H1 (cell line): ENCODE measurements around the gene VTN. TPM values are rescaled to one million over a fixed set of nuclear protein-coding genes. Genes with fewer than 3 reads are reported as not detected.

Source experiments
- CTCF ChIA-PET: fragments of 300-600 bp; sonication (Branson Sonifier 250); formaldehyde crosslinking; loops from one replicate; lab custom pipeline; 2021; ENCODE audit not compliant: partially characterized antibody; lab: Charles Lee
- POLR2A ChIA-PET: fragments of 300-600 bp; sonication (Branson Sonifier 250); formaldehyde crosslinking; loops from one replicate; lab custom pipeline; 2021; ENCODE audit warnings: inconsistent platforms; ENCODE audit not compliant: partially characterized antibody; lab: Charles Lee
- DNase-seq, 2 experiments: peaks; one replicate each; pipeline versions ENCODE4 v3.0.0 to v3.0.0-alpha.2; 2010 to 2022; ENCODE audit warnings: low spot score in 2 of 2, low read depth in 1 of 2, mixed read lengths in 1 of 2
- FAIRE-seq: peaks from 2 replicates; lab custom pipeline; 2011; peaks lifted over from hg19 to GRCh38; lab: Jason Lieb, UNC
- H2AFZ ChIP-seq: 2 replicates; pipeline ENCODE4 v1.8.1; 2012; ENCODE audit warnings: low read length, inconsistent platforms
- H2AK5ac ChIP-seq: 2 replicates; pipeline ENCODE4 v1.6.1; 2013; ENCODE audit warnings: low read depth, low read length
- H2BK120ac ChIP-seq: replicated peaks from 2 replicates; pipeline ENCODE3; 2013; ENCODE audit warnings: low read depth, low read length, inconsistent platforms
- H2BK12ac ChIP-seq: 2 replicates; pipeline ENCODE4 v1.6.1; 2013; ENCODE audit warnings: low read depth, low read length
- H2BK15ac ChIP-seq: 2 replicates; pipeline ENCODE4 v1.6.1; 2013; ENCODE audit warnings: low read length
- H2BK20ac ChIP-seq: 2 replicates; pipeline ENCODE4 v1.6.1; 2013; ENCODE audit warnings: low read length
- H2BK5ac ChIP-seq: 2 replicates; pipeline ENCODE4 v1.6.1; 2013; ENCODE audit warnings: low read depth, low read length
- H3K14ac ChIP-seq: 2 replicates; pipeline ENCODE4 v1.6.1; 2013; ENCODE audit warnings: inconsistent platforms; ENCODE audit not compliant: insufficient read length
- H3K18ac ChIP-seq: 2 replicates; pipeline ENCODE4 v1.6.1; 2013; ENCODE audit warnings: low read length; ENCODE audit errors: extremely low read depth
- H3K23ac ChIP-seq: 2 replicates; pipeline ENCODE4 v1.6.1; 2013; ENCODE audit warnings: inconsistent platforms; ENCODE audit not compliant: insufficient read length
- H3K23me2 ChIP-seq: 2 replicates; pipeline ENCODE4 v1.6.1; 2013; ENCODE audit warnings: low read depth, low read length
- H3K27ac ChIP-seq: 2 replicates; pipeline ENCODE4 v1.6.1; 2011; ENCODE audit warnings: low read depth, low read length, inconsistent platforms
- H3K27me3 ChIP-seq, 4 experiments: replicated peaks in 1 of 4; 1 replicate in 1 of 4; 2 replicates in 3 of 4; pipeline versions ENCODE4 v1.6.1 to v1.8.1; 2011 to 2013; ENCODE audit warnings: low read length in 3 of 4, mild to moderate bottlenecking in 3 of 4, inconsistent platforms in 2 of 4, mixed read lengths in 2 of 4, moderate library complexity in 1 of 4; ENCODE audit not compliant: control insufficient read depth in 3 of 4, insufficient read depth in 3 of 4; ENCODE audit errors: extremely low read depth in 1 of 4
- H3K36me3 ChIP-seq, 4 experiments: 2 replicates each; pipeline versions ENCODE4 v1.6.1 to v1.8.1; 2011 to 2013; ENCODE audit warnings: mild to moderate bottlenecking in 4 of 4, low read length in 3 of 4, moderate library complexity in 2 of 4, control low read depth in 1 of 4, inconsistent platforms in 1 of 4; ENCODE audit not compliant: insufficient read depth in 4 of 4, control insufficient read depth in 2 of 4
- H3K4ac ChIP-seq: replicated peaks from 2 replicates; pipeline ENCODE3; 2013; ENCODE audit warnings: low read length, low read depth, mixed read lengths, inconsistent platforms; ENCODE audit not compliant: insufficient read length
- H3K4me1 ChIP-seq, 4 experiments: replicated peaks in 1 of 4; 1 replicate in 1 of 4; 2 replicates in 3 of 4; pipeline versions ENCODE4 v1.6.1 to v1.8.1; 2011 to 2013; ENCODE audit warnings: low read length in 3 of 4, inconsistent platforms in 2 of 4, mixed read lengths in 1 of 4; ENCODE audit not compliant: insufficient read depth in 4 of 4, control insufficient read depth in 3 of 4
- H3K4me2 ChIP-seq, 2 experiments: 2 replicates each; pipeline versions ENCODE4 v1.6.1 to v1.8.1; 2011 to 2013; ENCODE audit warnings: low read depth in 2 of 2, low read length in 2 of 2, control low read depth in 1 of 2, inconsistent platforms in 1 of 2, mild to moderate bottlenecking in 1 of 2; ENCODE audit not compliant: insufficient read depth in 1 of 2
- H3K4me3 ChIP-seq, 4 experiments: fragments of 200-600, 300-600 bp in 1 of 4; sonication (generic), shearing (Covaris generic), sonication (Bioruptor Twin) in 1 of 4; 2 replicates each; pipeline versions ENCODE4 v1.5.1 to v1.8.1; 2011 to 2016; ENCODE audit warnings: low read length in 4 of 4, low read depth in 3 of 4, control low read depth in 2 of 4, inconsistent platforms in 2 of 4, mild to moderate bottlenecking in 2 of 4, mixed read lengths in 1 of 4, moderate library complexity in 1 of 4; ENCODE audit not compliant: insufficient read depth in 2 of 4; ENCODE audit errors: extremely low read depth in 1 of 4
- H3K56ac ChIP-seq: replicated peaks from 2 replicates; pipeline ENCODE3; 2013; ENCODE audit warnings: low read depth, mild to moderate bottlenecking, mixed read lengths, low read length, inconsistent platforms; ENCODE audit not compliant: insufficient read length
- H3K79me1 ChIP-seq: 2 replicates; pipeline ENCODE4 v1.6.1; 2013; ENCODE audit warnings: low read depth, low read length, control low read depth
- H3K79me2 ChIP-seq, 2 experiments: 2 replicates each; pipeline versions ENCODE4 v1.6.1 to v1.8.1; 2012 to 2013; ENCODE audit warnings: low read length in 2 of 2, mild to moderate bottlenecking in 2 of 2, inconsistent platforms in 1 of 2; ENCODE audit not compliant: insufficient read depth in 2 of 2, control insufficient read depth in 1 of 2
- H3K9ac ChIP-seq, 4 experiments: replicated peaks in 1 of 4; 1 replicate in 1 of 4; 2 replicates in 3 of 4; pipeline versions ENCODE4 v1.6.1 to v1.8.1; 2011 to 2013; ENCODE audit warnings: low read depth in 3 of 4, low read length in 3 of 4, control low read depth in 2 of 4, mild to moderate bottlenecking in 2 of 4, moderate library complexity in 2 of 4, inconsistent platforms in 1 of 4; ENCODE audit errors: extremely low read depth in 1 of 4
- H3K9me3 ChIP-seq, 2 experiments: 2 replicates each; pipeline versions ENCODE4 v1.6.1 to v1.8.1; 2012 to 2013; ENCODE audit warnings: mild to moderate bottlenecking in 2 of 2, moderate library complexity in 2 of 2, control low read depth in 1 of 2, inconsistent platforms in 1 of 2, low read depth in 1 of 2, low read length in 1 of 2, mixed read lengths in 1 of 2; ENCODE audit not compliant: insufficient read depth in 2 of 2
- H4K20me1 ChIP-seq, 2 experiments: replicated peaks in 1 of 2; 2 replicates each; pipeline versions ENCODE3 to v1.8.1; 2011 to 2013; ENCODE audit warnings: inconsistent platforms in 2 of 2, low read length in 2 of 2, mild to moderate bottlenecking in 1 of 2; ENCODE audit not compliant: insufficient read depth in 2 of 2, control insufficient read depth in 1 of 2
- H4K5ac ChIP-seq: 2 replicates; pipeline ENCODE4 v1.6.1; 2013; ENCODE audit warnings: low read length, low read depth, mixed read lengths, inconsistent platforms; ENCODE audit not compliant: insufficient read length
- H4K8ac ChIP-seq: 2 replicates; pipeline ENCODE4 v1.8.0; 2013; ENCODE audit warnings: mild to moderate bottlenecking, moderate library complexity, low read length, inconsistent platforms; ENCODE audit not compliant: insufficient read depth; ENCODE audit errors: extremely low read depth
- H4K91ac ChIP-seq: replicated peaks from 2 replicates; pipeline ENCODE3; 2013; ENCODE audit warnings: low read length, mixed read lengths, inconsistent platforms; ENCODE audit not compliant: insufficient read length
- CTCF ChIP-seq, 3 experiments: IDR thresholded peaks; 1 replicate in 2 of 3; 2 replicates in 1 of 3; pipeline versions ENCODE4 v1.5.1 to v1.6.1; 2011; ENCODE audit warnings: low read length in 3 of 3, mild to moderate bottlenecking in 3 of 3, inconsistent platforms in 2 of 3, low read depth in 1 of 3, moderate library complexity in 1 of 3; ENCODE audit not compliant: insufficient read depth in 1 of 3; ENCODE audit errors: control extremely low read depth in 1 of 3
- RAD21 ChIP-seq, 2 experiments: IDR thresholded peaks in 1 of 2; conservative IDR thresholded peaks in 1 of 2; 2 replicates each; pipeline ENCODE4 v1.6.1; 2011; ENCODE audit warnings: low read depth in 2 of 2, low read length in 2 of 2, improper control_type of control experiment in 1 of 2, inconsistent platforms in 1 of 2, mild to moderate bottlenecking in 1 of 2, moderate library complexity in 1 of 2
- SAP30 ChIP-seq: fragments of 300-600 bp; sonication (generic); IDR thresholded peaks from 2 replicates; pipeline ENCODE4 v1.7.1; 2012; ENCODE audit warnings: low read length, moderate library complexity, mild to moderate bottlenecking, inconsistent platforms; ENCODE audit not compliant: insufficient read depth, insufficient replicate concordance
- TEAD4 ChIP-seq: IDR thresholded peaks from 2 replicates; pipeline ENCODE4 v1.6.1; 2012; ENCODE audit warnings: low read depth, low read length, inconsistent platforms, mixed read lengths
- WGBS, 2 experiments: shearing (Covaris generic) in 1 of 2; methylation state at CpG; one replicate each; pipeline versions ENCODE4 v1.1.6 to v1.1.7; 2013 to 2015; ENCODE audit warnings: low lambda C conversion rate in 2 of 2, mixed read lengths in 2 of 2, inconsistent platforms in 1 of 2, low coverage in 1 of 2, missing lambda C conversion rate in 1 of 2; ENCODE audit not compliant: insufficient replicate concordance in 2 of 2, insufficient coverage in 1 of 2, insufficient read length in 1 of 2; ENCODE audit errors: extremely low coverage in 1 of 2, missing lambda C conversion rate in 1 of 2; 5-methylcytosine and 5-hydroxymethylcytosine counted together
- long read RNA-seq, 2 experiments: library from RNA in 1 of 2; library from capped mRNA in 1 of 2; stranded (forward); transcript quantifications; one replicate each; pipeline ENCODE4 v2.0.0, GENCODE V29; 2021; ENCODE audit warnings: inconsistent platforms in 1 of 2
- polyA minus RNA-seq, 3 experiments: library from RNA; depleted of rRNA, polyadenylated mRNA; stranded (reverse); fragments of >200 nt; gene quantifications; 1 replicate in 2 of 3; 2 replicates in 1 of 3; pipeline ENCODE4 v1.2.3, GENCODE V29; 2011
- polyA plus RNA-seq, 7 experiments: library from polyadenylated mRNA; depleted of rRNA in 3 of 7; stranded (reverse) in 5 of 7; unstranded in 2 of 7; fragments of >200 nt in 5 of 7; fragments of 200-250 nt in 2 of 7; gene quantifications; 1 replicate in 5 of 7; 2 replicates in 1 of 7; 4 replicates in 1 of 7; pipeline versions ENCODE4 v1.2.1 to v1.2.3, GENCODE V29; 2011 to 2013; ENCODE audit warnings: missing spikeins in 2 of 7, mixed read lengths in 2 of 7
- total RNA-seq: library from RNA; stranded (reverse); fragmentation: NEBNext Ultra II Directional; extraction: Animal tissue kit (Norgen Biotek cat#: 25700); gene quantifications from 2 replicates; pipeline ENCODE4 v1.2.1, GENCODE V29; 2021

VTN gene
- total RNA-seq (not detected in 2 replicates), polyA plus RNA-seq (2011; rRNA removed) (0.18 and 0.38 TPM in 2 replicates), polyA minus RNA-seq (2011; rRNA and poly(A)+ RNA removed) (0.28 TPM in 1 of 2 replicates, not detected in the other)
- polyA plus RNA-seq (2011; cell fraction: cytosol; rRNA removed), result 0.26 TPM
- 0.64 TPM for polyA plus RNA-seq (2011; cell fraction: nucleus; rRNA removed)
- polyA plus RNA-seq (2012, experiment 1 of 2), result 0.36 to 0.55 TPM (median 0.46 TPM) in 4 replicates
- 0.52 TPM for polyA plus RNA-seq (2012, experiment 2 of 2)
- polyA plus RNA-seq (2013, experiment 1 of 2), result 0.22 TPM
- polyA plus RNA-seq (2013, experiment 2 of 2), result 0.13 TPM
- not detected for polyA minus RNA-seq (2011; cell fraction: cytosol; rRNA and poly(A)+ RNA removed)
- polyA minus RNA-seq (2011; cell fraction: nucleus; rRNA and poly(A)+ RNA removed), result 1.1 TPM
- long read RNA-seq, experiment 1, result 0 reads
- long read RNA-seq, experiment 2, result 0 reads

GRCh38 chr17:28370035-28370743 is at the start of gene VTN:
Gene VTN, minus strand, starts transcription at chr17:28370307. Its CDS starts 104 bp downstream, at chr17:28370203.
- Histone ChIP-seq H4K8ac (no peak within 1 kb of the TSS), H3K23me2 (peaks cover 16% of the 10 kb centered on the region; the same call in 1 of the 2 replicates), H3K9me3 (no peaks in the 10 kb centered on the region), H2BK5ac (0 out of 2 replicates have a peak within 1 kb of the TSS, but pooled peaks have one; percentile 1), H3K56ac (no peak within 1 kb of the TSS), H2BK20ac (no peak within 1 kb of the TSS), H3K4me1 (peaks cover 3 to 16% (median 9%) of the 10 kb centered on the region in 4 experiments; a peak in 6 of 7 replicates), H3K14ac (no peak within 1 kb of the TSS), H3K79me2 (no peaks in the 10 kb centered on the region), H4K91ac (no peak within 1 kb of the TSS), H2BK15ac (0 out of 2 replicates have a peak within 1 kb of the TSS, but pooled peaks have one; percentile 19), H3K36me3 (no peaks in the 10 kb centered on the region), H3K27ac (no peak within 1 kb of the TSS), H3K27me3 (peaks cover 9 to 19% (median 19%) of the 10 kb centered on the region in 4 experiments), H3K79me1 (no peaks in the 10 kb centered on the region; the same call in 1 of the 2 replicates), H3K4me3 (peak within 1 kb of the TSS; percentile 0 to 79 (median 26); a peak in 5 of 8 replicates), H2AFZ (no peak within 1 kb of the TSS; the same call in 1 of the 2 replicates), H2AK5ac (peak within 1 kb of the TSS; percentile 59), H2BK120ac (no peak within 1 kb of the TSS), H2BK12ac (peak within 1 kb of the TSS; percentile 50; the same call in 1 of the 2 replicates), H4K20me1 (peaks cover 2 to 12% of the 10 kb centered on the region in 2 experiments), H4K5ac (no peak within 1 kb of the TSS), H3K23ac (no peak within 1 kb of the TSS), H3K4me2 (peak within 1 kb of the TSS; percentile 62 to 89), H3K18ac (no peak within 1 kb of the TSS), H3K9ac (no peak within 1 kb of the TSS; a peak in 1 of 7 replicates), H3K4ac (no peak within 1 kb of the TSS)
- CTCF ChIA-PET, result interaction anchor here (0.8 to 4.6 kb wide), 15 partner anchors 9 to 485 kb away, joined by 3 to 20 read pairs (median 4); partner anchors contain the start of genes IFT20, POLDIP2, SLC13A2 and SLC46A1
- DNase-seq, result no peak
- POLR2A ChIA-PET, result interaction anchor here (0.6 to 12.7 kb wide), 8 partner anchors 11 to 44 kb away, joined by 3 to 103 read pairs (median 4); partner anchors contain the start of genes IFT20, POLDIP2 and TNFAIP1
- no peak for FAIRE-seq
- WGBS, 2 experiments, result 68% methylated on average over 8 of the region's 8 CpGs; no CpG with 5 or more reads in 1 of the 2 experiments
- TF ChIP-seq RAD21 (IDR thresholded peaks at IDR 0.05 in 1 of 2, conservative IDR thresholded peaks at IDR 0.05 in 1 of 2; ENCODE audit: low read depth in 2 of 2, low read length in 2 of 2) (peak in 1 of 2 experiments; percentile 27; a peak in 2 of 4 replicates), CTCF (IDR thresholded peaks at IDR 0.05; ENCODE audit: control extremely low read depth in 1 of 3, insufficient read depth in 1 of 3, low read depth in 1 of 3, low read length in 3 of 3) (peak in 1 of 3 experiments; percentile 12; a peak in 1 of 4 replicates), TEAD4 (peak; percentile 81), SAP30 (no peak)
